Lung (tissue), 12 donors: ENCODE measurements around the gene H1-8. TPM values are rescaled to one million over a fixed set of nuclear protein-coding genes. Genes with fewer than 3 reads are reported as not detected.

Source experiments
- ATAC-seq: fragments of 200-7000 bp; cut with Tn5 transposase; one replicate; pipeline ENCODE4 v1.9.1; 2020; ENCODE audit warnings: moderate number of reproducible peaks; ENCODE audit not compliant: insufficient read depth, low FRiP score
- DNase-seq, 3 donors: peaks; one replicate each; pipeline ENCODE4 v3.0.0-alpha.2; 2013 to 2017
- H3K27ac ChIP-seq, 2 donors: one replicate each; pipeline ENCODE4 v1.5.1; 2013; ENCODE audit warnings: mild to moderate bottlenecking in 2 of 2, moderate library complexity in 2 of 2, control low read depth in 1 of 2, inconsistent platforms in 1 of 2, low read depth in 1 of 2, low read length in 1 of 2
- H3K27me3 ChIP-seq, 3 donors: one replicate each; pipeline ENCODE4 v1.5.1; 2013; ENCODE audit warnings: low read length in 2 of 3; ENCODE audit not compliant: control insufficient read depth in 3 of 3, insufficient read depth in 3 of 3
- H3K36me3 ChIP-seq, 4 donors: one replicate each; pipeline ENCODE4 v1.5.1; 2013; ENCODE audit warnings: low read length in 4 of 4, mild to moderate bottlenecking in 1 of 4, moderate library complexity in 1 of 4; ENCODE audit not compliant: control insufficient read depth in 4 of 4, insufficient read depth in 4 of 4
- H3K4me1 ChIP-seq, 5 donors: one replicate each; pipeline ENCODE4 v1.5.1; 2013; ENCODE audit warnings: low read length in 5 of 5, mild to moderate bottlenecking in 2 of 5, moderate library complexity in 1 of 5; ENCODE audit not compliant: control insufficient read depth in 5 of 5, insufficient read depth in 5 of 5
- H3K4me3 ChIP-seq: one replicate; pipeline ENCODE4 v1.5.1; 2013; ENCODE audit warnings: mild to moderate bottlenecking, control low read depth, moderate library complexity
- H3K9ac ChIP-seq, 2 donors: one replicate each; pipeline ENCODE4 v1.5.1; 2013; ENCODE audit warnings: low read length in 2 of 2, control low read depth in 1 of 2; ENCODE audit not compliant: insufficient read depth in 1 of 2
- H3K9me3 ChIP-seq, 4 donors: one replicate each; pipeline ENCODE4 v1.5.1; 2013; ENCODE audit warnings: low read length in 3 of 4, mild to moderate bottlenecking in 1 of 4, moderate library complexity in 1 of 4; ENCODE audit not compliant: control insufficient read depth in 4 of 4, insufficient read depth in 3 of 4
- CTCF ChIP-seq: IDR thresholded peaks from 2 replicates; pipeline ENCODE4 v1.5.1; 2012; ENCODE audit warnings: mild to moderate bottlenecking; ENCODE audit errors: control extremely low read depth, extremely low read depth
- WGBS, 2 donors: extraction: QIAGEN DNeasy Blood & Tissue Kit; methylation state at CpG; one replicate each; pipeline ENCODE4 v1.1.7; 2013; 5-methylcytosine and 5-hydroxymethylcytosine counted together
- polyA plus RNA-seq, 2 donors: library from polyadenylated mRNA; stranded (reverse); fragments of 200-250 nt; gene quantifications; one replicate each; pipeline ENCODE4 v1.2.1, GENCODE V29; 2013
- total RNA-seq, 2 donors: library from RNA; depleted of rRNA in 1 of 2; stranded (reverse); fragments of >200 nt in 1 of 2; gene quantifications; one replicate each; pipeline ENCODE4 v1.2.1, GENCODE V29; 2014 to 2021
- donor health status: control.
- donor health status: control.
- donor health status: Bipolar disorder and iron deficiency.
- donor health status: healthy.
- donor health status: DM: yes; HTN: yes; CAD: no.

H1-8 gene
- total and polyA plus RNA-seq, 4 donors = not detected

GRCh38 chr3:129521611-129522010 is 21.4 kb upstream of the H1-8 start:
- DNase-seq (no peak), ATAC-seq (no peak)
- Histone ChIP-seq H3K4me3 (no peak overlapping the region), H3K4me1 (no peaks in the 10 kb centered on the region), H3K9ac (no peak overlapping the region), H3K9me3 (no peaks in the 10 kb centered on the region), H3K27me3 (no peaks in the 10 kb centered on the region), H3K36me3 (peaks cover 0 to 19% (median 9%) of the 10 kb centered on the region in 4 donors), H3K27ac (no peak overlapping the region)
- WGBS, 2 donors = 84 to 91% methylated on average over 8 of the region's 8 CpGs
- no peak for TF ChIP-seq CTCF

GRCh38 chr3:129522953-129523352 is 20.0 kb upstream of the H1-8 start:
- DNase-seq (no peak), ATAC-seq (no peak)
- no peak overlapping the region for H3K27ac ChIP-seq
- H3K36me3 ChIP-seq = peaks cover 0 to 14% (median 4%) of the 10 kb centered on the region in 4 donors
- no peaks in the 10 kb centered on the region for H3K27me3 ChIP-seq
- TF ChIP-seq CTCF = no peak
- no peaks in the 10 kb centered on the region for H3K4me1 ChIP-seq
- no peak overlapping the region for H3K4me3 ChIP-seq
- 92 to 94% methylated on average over 5 of the region's 5 CpGs for WGBS, 2 donors
- no peak overlapping the region for H3K9ac ChIP-seq
- no peaks in the 10 kb centered on the region for H3K9me3 ChIP-seq

- no peak for TF ChIP-seq CTCF
- DNase-seq (no peak), ATAC-seq (no peak)
- Histone ChIP-seq H3K4me3 (no peak overlapping the region), H3K36me3 (peaks cover 0 to 4% (median 1%) of the 10 kb centered on the region in 4 donors), H3K27ac (no peak overlapping the region), H3K9me3 (no peaks in the 10 kb centered on the region), H3K4me1 (no peaks in the 10 kb centered on the region), H3K27me3 (no peaks in the 10 kb centered on the region), H3K9ac (no peak overlapping the region)
- WGBS, 2 donors = 77 to 87% methylated on average over 4 of the region's 4 CpGs
Measured at GRCh38 chr3:129524081-129524480, 18.9 kb upstream of the H1-8 start.

- no peak for DNase-seq
Measured at GRCh38 chr3:129525341-129525968, 17.5 kb upstream of the H1-8 start.

More at GRCh38 chr3:129525341-129525968, 17.5 kb upstream of the H1-8 start:
- H3K4me1 ChIP-seq = peaks cover 0 to 13% (median 7%) of the 10 kb centered on the region in 5 donors
- TF ChIP-seq CTCF = no peak
- no peak overlapping the region for H3K4me3 ChIP-seq
- WGBS, 2 donors = 68 to 78% methylated on average over 8 of the region's 8 CpGs
- H3K9me3 ChIP-seq = no peaks in the 10 kb centered on the region
- H3K9ac ChIP-seq = no peak overlapping the region
- no peaks in the 10 kb centered on the region for H3K27me3 ChIP-seq
- H3K36me3 ChIP-seq = no peaks in the 10 kb centered on the region
- peak; percentile 12 for ATAC-seq
- H3K27ac ChIP-seq = no peak overlapping the region
